Erythroblast (primary cell): Measurements from ENCODE around the gene HS6ST2.

Experiments used
- GATA1 ChIP-seq: IDR thresholded peaks from 2 replicates; pipeline ENCODE4 v1.6.1; 2011; ENCODE audit warnings: low read depth, mild to moderate bottlenecking, control low read depth, low read length, moderate library complexity
- POLR2A ChIP-seq: IDR thresholded peaks from 2 replicates; pipeline ENCODE4 v1.6.1; 2011; ENCODE audit warnings: mild to moderate bottlenecking, low read length

GRCh38 chrX:132728296-132728695, 230.1 kb downstream of the HS6ST2 start:
- TF ChIP-seq POLR2A: no peak
- TF ChIP-seq GATA1: no peak
